SK-N-MC (cell line): ENCODE data around the gene MBOAT2.
A peak's percentile ranks its signal among the peaks of the same experiment; 100 is the strongest.

ENCODE experiments used
- DNase-seq: peaks from one replicate; pipeline ENCODE4 v3.0.0-alpha.2; 2011; ENCODE audit warnings: low read depth, low spot score
- H3K27ac ChIP-seq: fragments of 200-600 bp; sonication (generic); 2 replicates; pipeline ENCODE4 v1.5.1; 2016; ENCODE audit warnings: mixed run types
- H3K36me3 ChIP-seq: fragments of 200-600 bp; sonication (generic); 2 replicates; pipeline ENCODE4 v1.6.1; 2017; ENCODE audit warnings: antibody characterized with exemption, low read length, mixed read lengths; ENCODE audit not compliant: insufficient read depth
- H3K4me3 ChIP-seq: fragments of 200-600 bp; sonication (generic); 2 replicates; pipeline ENCODE4 v1.5.1; 2016
- H3K9ac ChIP-seq: fragments of 200-600 bp; sonication (generic); 2 replicates; pipeline ENCODE4 v1.8.0; 2017; ENCODE audit warnings: mixed run types, mixed read lengths; ENCODE audit not compliant: insufficient read length
- H3K9me3 ChIP-seq: fragments of 200-600 bp; sonication (generic); 2 replicates; pipeline ENCODE4 v1.6.1; 2017; ENCODE audit warnings: low read depth, mild to moderate bottlenecking, antibody characterized with exemption, low read length, moderate library complexity, mixed read lengths
- EZH2 ChIP-seq: fragments of 200-600 bp; sonication (generic); IDR thresholded peaks from one replicate; pipeline ENCODE4 v1.6.1; 2017; ENCODE audit warnings: antibody characterized with exemption
- FOXP2 ChIP-seq: optimal IDR thresholded peaks from 2 replicates; pipeline ENCODE3; 2011; ENCODE audit warnings: mild to moderate bottlenecking, moderate library complexity; ENCODE audit not compliant: insufficient read depth; ENCODE audit errors: extremely low read length, control extremely low read depth
- POLR2AphosphoS5 ChIP-seq: IDR thresholded peaks from 2 replicates; pipeline ENCODE4 v1.6.1; 2012; ENCODE audit warnings: mild to moderate bottlenecking, low read depth, low read length, borderline replicate concordance

The MBOAT2 gene

DNA sequence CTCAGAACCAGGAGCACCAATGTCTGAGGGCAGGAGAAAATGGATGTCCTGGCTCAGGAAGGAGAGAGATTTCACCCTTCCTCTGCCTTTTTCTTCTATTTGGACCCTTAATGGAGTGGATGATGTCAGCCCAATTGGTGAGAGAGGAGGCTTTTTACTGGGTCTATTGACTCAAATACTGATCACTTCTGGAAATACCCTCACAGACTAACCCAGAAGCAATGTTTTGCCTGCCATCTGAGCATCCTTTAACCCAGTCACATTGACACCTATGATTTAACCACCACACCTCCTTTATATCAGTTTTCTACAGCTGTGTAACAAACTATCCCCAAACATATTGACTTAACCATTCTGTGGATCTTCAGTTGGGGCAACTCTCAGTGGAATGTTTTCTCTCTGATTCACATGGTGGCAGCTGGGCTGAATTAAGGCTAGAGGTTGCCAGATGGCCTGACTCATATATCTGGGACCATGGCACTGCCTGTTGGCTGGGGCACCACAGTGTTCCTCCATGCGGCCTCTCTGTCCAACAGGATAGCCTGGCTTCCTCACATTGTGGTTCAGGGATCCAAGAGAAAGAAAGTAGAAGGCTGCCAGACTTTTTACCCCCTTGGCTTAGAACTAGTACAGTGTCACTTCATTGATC is 18.2 kb upstream of the MBOAT2 start:
- H3K4me3 ChIP-seq, result no peak overlapping the region
- DNase-seq, result no peak
- H3K9ac ChIP-seq, result no peak overlapping the region
- no peaks in the 10 kb centered on the region for H3K9me3 ChIP-seq
- no peaks in the 10 kb centered on the region for H3K36me3 ChIP-seq
- no peak for TF ChIP-seq FOXP2
- TF ChIP-seq POLR2AphosphoS5, result no peak
- TF ChIP-seq EZH2, result no peak
- H3K27ac ChIP-seq, result no peak overlapping the region

DNA sequence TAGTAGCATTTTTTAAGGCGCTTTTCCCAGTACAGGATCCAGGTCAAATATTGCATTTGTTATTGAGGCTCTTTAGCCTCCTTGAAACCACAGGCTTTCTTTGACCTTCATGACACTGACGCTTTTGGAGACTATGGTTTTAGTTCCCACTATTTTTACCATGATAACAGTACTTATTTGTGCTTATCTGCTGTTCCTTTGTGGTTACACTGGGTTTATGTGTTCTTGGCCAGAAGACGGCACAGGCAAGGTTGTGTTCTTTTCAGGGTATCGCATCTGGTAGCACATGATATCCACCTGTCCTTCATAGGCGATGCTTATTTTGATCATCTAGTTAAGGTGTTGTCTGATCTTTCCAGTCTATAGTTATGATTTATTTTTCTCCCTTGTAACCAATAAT is 16.8 kb upstream of the MBOAT2 start:
- Histone ChIP-seq H3K9ac (no peak overlapping the region), H3K9me3 (no peaks in the 10 kb centered on the region), H3K27ac (no peak overlapping the region), H3K4me3 (no peak overlapping the region), H3K36me3 (no peaks in the 10 kb centered on the region)
- DNase-seq, result no peak
- no peak for TF ChIP-seq FOXP2
- no peak for TF ChIP-seq POLR2AphosphoS5
- no peak for TF ChIP-seq EZH2

DNA sequence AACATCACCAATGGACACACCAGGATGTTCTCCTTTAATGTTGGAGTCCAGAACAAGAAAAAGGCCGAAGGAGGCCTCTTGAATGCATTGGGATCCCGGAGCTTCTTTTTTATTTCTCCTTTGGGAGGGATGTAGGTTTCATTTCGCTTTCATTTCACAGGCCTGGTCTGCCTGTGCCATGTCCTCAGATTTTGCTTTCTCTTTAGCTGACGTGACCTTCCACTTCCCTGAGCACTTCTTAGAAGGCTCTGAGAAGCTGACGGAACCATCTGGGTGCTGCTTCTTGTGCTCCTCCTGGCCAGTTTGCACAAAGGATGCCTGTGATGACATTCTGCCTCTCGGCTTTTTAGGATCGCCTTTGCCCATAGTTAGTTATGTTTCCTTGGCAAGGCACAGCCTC is 15.1 kb upstream of the MBOAT2 start:
- no peak for TF ChIP-seq EZH2
- TF ChIP-seq FOXP2, result no peak
- no peak for TF ChIP-seq POLR2AphosphoS5
- no peak overlapping the region for H3K4me3 ChIP-seq

DNA sequence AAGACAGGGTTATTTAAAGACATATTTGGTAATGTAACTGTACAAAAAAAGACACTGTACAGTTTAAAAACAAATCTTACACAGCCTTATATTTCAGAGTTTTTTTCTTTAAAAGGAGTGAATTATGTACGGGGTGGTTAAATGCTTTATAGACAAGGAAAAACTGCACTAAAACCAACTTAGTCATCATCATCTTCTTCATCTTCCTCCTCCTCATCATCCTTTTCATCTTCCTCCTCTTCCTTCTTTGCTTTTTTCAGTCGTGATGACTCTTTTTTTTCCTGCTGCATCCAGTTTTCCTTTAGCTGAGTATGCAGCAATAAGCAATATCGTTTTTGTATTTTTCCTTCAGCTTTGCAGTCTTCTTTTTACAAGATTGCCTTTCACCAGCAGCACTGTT is 14.6 kb upstream of the MBOAT2 start:
- H3K4me3 ChIP-seq, result no peak overlapping the region
- TF ChIP-seq EZH2 (no peak), POLR2AphosphoS5 (no peak), FOXP2 (no peak)
- H3K27ac ChIP-seq, result no peak overlapping the region
- DNase-seq, result no peak
- no peaks in the 10 kb centered on the region for H3K36me3 ChIP-seq
- H3K9me3 ChIP-seq, result no peaks in the 10 kb centered on the region
- H3K9ac ChIP-seq, result no peak overlapping the region

More for the DNA sequence above, 15.1 kb upstream of the MBOAT2 start:
- no peak for DNase-seq
- H3K36me3 ChIP-seq, result no peaks in the 10 kb centered on the region
- H3K27ac ChIP-seq, result no peak overlapping the region
- H3K9me3 ChIP-seq, result no peaks in the 10 kb centered on the region
- no peak overlapping the region for H3K9ac ChIP-seq

DNA sequence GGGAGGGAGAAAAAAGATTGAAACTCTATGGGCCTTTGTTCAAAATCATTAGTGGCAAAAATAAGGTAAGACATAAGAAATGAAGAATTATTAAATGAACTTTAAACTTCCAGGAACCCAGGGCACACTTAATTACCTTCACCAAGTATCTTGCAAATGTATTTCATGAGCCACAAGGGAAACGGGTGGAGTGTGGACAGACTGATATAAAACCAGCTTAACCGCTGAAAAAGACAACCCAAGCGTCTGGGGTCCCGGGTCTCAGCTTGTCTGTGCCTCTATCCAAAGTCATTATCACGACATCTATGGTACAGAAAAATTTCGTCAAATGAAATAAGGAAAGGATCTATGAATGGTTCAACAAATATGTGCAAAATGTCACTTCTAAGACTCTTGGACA is 13.9 kb upstream of the MBOAT2 start:
- Histone ChIP-seq H3K9ac (no peak overlapping the region), H3K36me3 (no peaks in the 10 kb centered on the region), H3K4me3 (no peak overlapping the region), H3K9me3 (no peaks in the 10 kb centered on the region), H3K27ac (no peak overlapping the region)
- TF ChIP-seq FOXP2, result no peak
- TF ChIP-seq EZH2, result no peak
- no peak for TF ChIP-seq POLR2AphosphoS5
- no peak for DNase-seq

DNA sequence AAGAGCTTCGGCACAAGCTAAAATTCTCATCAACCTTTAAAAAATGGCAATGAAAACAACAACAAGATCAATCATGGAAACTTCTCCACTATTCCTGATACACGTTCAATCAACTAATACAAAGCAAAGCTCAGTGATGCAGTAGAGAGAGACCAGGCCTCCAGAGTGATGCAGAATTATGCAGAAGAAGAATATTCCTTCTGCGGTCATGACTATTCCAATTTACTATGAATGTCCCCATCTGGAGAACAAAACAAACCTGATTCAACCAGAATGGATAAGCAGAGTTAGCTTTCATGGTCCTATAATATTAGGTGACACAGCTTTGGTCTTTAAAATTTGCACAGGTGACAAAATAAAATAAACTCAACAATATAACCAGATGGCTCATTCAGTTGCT is 12.5 kb upstream of the MBOAT2 start:
- TF ChIP-seq POLR2AphosphoS5, result no peak
- TF ChIP-seq EZH2, result no peak
- TF ChIP-seq FOXP2, result no peak
- H3K27ac ChIP-seq, result no peak overlapping the region
- H3K36me3 ChIP-seq, result no peaks in the 10 kb centered on the region

GRCh38 chr2:9013403-9013802 is 9.9 kb upstream of the MBOAT2 start:
- DNase-seq, result no peak
- no peaks in the 10 kb centered on the region for H3K36me3 ChIP-seq
- no peak overlapping the region for H3K27ac ChIP-seq
- no peak overlapping the region for H3K9ac ChIP-seq
- H3K4me3 ChIP-seq, result no peak overlapping the region
- TF ChIP-seq EZH2, result no peak
- no peak for TF ChIP-seq FOXP2
- TF ChIP-seq POLR2AphosphoS5, result no peak
- H3K9me3 ChIP-seq, result no peaks in the 10 kb centered on the region

More for the DNA sequence above, 12.5 kb upstream of the MBOAT2 start:
- Histone ChIP-seq H3K4me3 (no peak overlapping the region), H3K9me3 (no peaks in the 10 kb centered on the region), H3K9ac (no peak overlapping the region)
- no peak for DNase-seq

- H3K36me3 ChIP-seq, result no peaks in the 10 kb centered on the region
- no peak overlapping the region for H3K27ac ChIP-seq
- DNase-seq, result peak; percentile 81
- H3K9me3 ChIP-seq, result no peaks in the 10 kb centered on the region
- TF ChIP-seq FOXP2 (no peak), POLR2AphosphoS5 (peak; percentile 16; the same call in 1 of the 2 replicates), EZH2 (no peak)
- no peak overlapping the region for H3K4me3 ChIP-seq
- no peak overlapping the region for H3K9ac ChIP-seq
Observed at GRCh38 chr2:9010866-9011265, 7.4 kb upstream of the MBOAT2 start.
